ENCODE measurements around the gene ELP4. TPM values are rescaled to one million over a fixed set of nuclear protein-coding genes. Genes with fewer than 3 reads are reported as not detected.

ELP4 gene
- total RNA-seq, 1 donor from 2014 or later: 147 TPM

GRCh38 chr11:31799435-31800397, 290.1 kb downstream of the ELP4 start:
- H3K27me3 ChIP-seq: peaks cover 60% of the 10 kb centered on the region
- DNase-seq (ENCODE audit: low spot score): peak; percentile 66
- peaks cover 97% of the 10 kb centered on the region for H3K4me1 ChIP-seq
- peak; percentile 16 for TF ChIP-seq EZH2phosphoT487 (IDR thresholded peaks at IDR 0.05)
- TF ChIP-seq EZH2 (IDR thresholded peaks at IDR 0.05): peak; percentile 2
- no peak for TF ChIP-seq CTCF (IDR thresholded peaks at IDR 0.05)
- H3K36me3 ChIP-seq: peaks cover 27% of the 10 kb centered on the region
- peak overlapping the region; percentile 68 for H3K4me2 ChIP-seq
- peaks cover 56% of the 10 kb centered on the region for H3K79me2 ChIP-seq (ENCODE audit: low read depth)
- Mint-ChIP-seq H3K4me1 (peaks cover 57% of the 10 kb centered on the region), H3K27me3 (ENCODE audit: insufficient read depth, low read depth) (peaks cover 40% of the 10 kb centered on the region), H3K4me3 (peak overlapping the region; percentile 48), H3K36me3 (peaks cover 69% of the 10 kb centered on the region), H3K9me3 (peaks cover 13% of the 10 kb centered on the region), H3K27ac (no peak overlapping the region)
- peak overlapping the region; percentile 39 for H3K4me3 ChIP-seq
- H3K9ac ChIP-seq: no peak overlapping the region
- no peak overlapping the region for H3K27ac ChIP-seq
- H4K20me1 ChIP-seq (ENCODE audit: low read depth): peaks cover 83% of the 10 kb centered on the region
- peaks cover 96% of the 10 kb centered on the region for H3F3A ChIP-seq (ENCODE audit: low read depth)
- H2AFZ ChIP-seq (replicated peaks): no peak overlapping the region
- H3K9me3 ChIP-seq (ENCODE audit: low read depth): no peaks in the 10 kb centered on the region

- H3K4me2 ChIP-seq: peak overlapping the region; percentile 68
These were observed 291.1 kb downstream of the ELP4 start for GRCh38 chr11:31800398-31801265.

More at GRCh38 chr11:31800398-31801265, 291.1 kb downstream of the ELP4 start:
- peaks cover 83% of the 10 kb centered on the region for H4K20me1 ChIP-seq (ENCODE audit: low read depth)
- H3K4me3 ChIP-seq: peak overlapping the region; percentile 39
- Mint-ChIP-seq H3K36me3 (peaks cover 68% of the 10 kb centered on the region), H3K4me1 (peaks cover 57% of the 10 kb centered on the region), H3K27me3 (ENCODE audit: insufficient read depth, low read depth) (peaks cover 45% of the 10 kb centered on the region), H3K9me3 (peaks cover 15% of the 10 kb centered on the region), H3K27ac (no peak overlapping the region), H3K4me3 (peak overlapping the region; percentile 48)
- no peak overlapping the region for H3K9ac ChIP-seq
- no peak overlapping the region for H3K27ac ChIP-seq
- H3K9me3 ChIP-seq (ENCODE audit: low read depth): no peaks in the 10 kb centered on the region
- H3K79me2 ChIP-seq (ENCODE audit: low read depth): peaks cover 66% of the 10 kb centered on the region
- no peak overlapping the region for H2AFZ ChIP-seq (replicated peaks)
- H3K27me3 ChIP-seq: peaks cover 69% of the 10 kb centered on the region
- peaks cover 97% of the 10 kb centered on the region for H3K4me1 ChIP-seq
- DNase-seq (ENCODE audit: low spot score): peak; percentile 24
- TF ChIP-seq EZH2 (IDR thresholded peaks at IDR 0.05) (peak; percentile 35), CTCF (IDR thresholded peaks at IDR 0.05) (no peak), EZH2phosphoT487 (IDR thresholded peaks at IDR 0.05) (no peak)
- peaks cover 20% of the 10 kb centered on the region for H3K36me3 ChIP-seq
- H3F3A ChIP-seq (ENCODE audit: low read depth): peaks cover 93% of the 10 kb centered on the region

Data from neural progenitor cell (in vitro differentiated cells).